ENCODE results near the gene MIER1.

DNA sequence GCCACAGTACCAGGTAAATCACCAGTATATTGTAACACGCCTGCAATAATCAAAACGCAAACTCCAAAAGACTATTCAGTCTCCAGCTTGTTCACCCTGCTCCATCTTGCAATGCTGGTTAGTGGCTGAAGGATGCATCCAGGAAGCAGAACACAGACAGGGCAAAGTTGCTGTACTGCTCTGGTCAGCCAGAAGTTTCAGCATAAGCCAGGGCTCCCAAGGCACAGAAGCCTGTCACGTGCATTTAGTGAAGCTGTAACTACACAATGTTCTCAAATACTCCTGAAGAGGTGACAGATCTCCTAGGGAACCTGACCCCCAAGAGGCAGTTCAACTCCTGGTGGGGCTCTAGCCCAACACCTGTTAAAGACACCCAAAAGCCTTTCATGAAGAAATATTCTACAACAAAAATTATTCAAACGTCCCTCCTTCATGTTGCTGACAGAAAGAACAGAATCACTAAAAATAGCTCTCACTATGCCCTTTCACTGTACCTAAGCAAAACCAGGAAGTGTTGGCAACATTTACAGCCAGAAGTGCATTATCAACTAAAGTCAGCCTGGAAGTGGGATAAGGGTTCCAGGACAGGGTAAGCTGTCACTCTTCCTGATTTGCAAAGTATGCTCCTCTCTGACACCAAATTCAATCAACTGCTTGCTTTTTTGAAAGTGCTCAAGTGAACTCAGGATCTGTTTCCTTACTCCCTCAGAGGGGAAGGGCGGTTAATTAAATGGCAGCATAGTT, 77.1 kb downstream of the MIER1 start:
- TF ChIP-seq, protein P1, sequence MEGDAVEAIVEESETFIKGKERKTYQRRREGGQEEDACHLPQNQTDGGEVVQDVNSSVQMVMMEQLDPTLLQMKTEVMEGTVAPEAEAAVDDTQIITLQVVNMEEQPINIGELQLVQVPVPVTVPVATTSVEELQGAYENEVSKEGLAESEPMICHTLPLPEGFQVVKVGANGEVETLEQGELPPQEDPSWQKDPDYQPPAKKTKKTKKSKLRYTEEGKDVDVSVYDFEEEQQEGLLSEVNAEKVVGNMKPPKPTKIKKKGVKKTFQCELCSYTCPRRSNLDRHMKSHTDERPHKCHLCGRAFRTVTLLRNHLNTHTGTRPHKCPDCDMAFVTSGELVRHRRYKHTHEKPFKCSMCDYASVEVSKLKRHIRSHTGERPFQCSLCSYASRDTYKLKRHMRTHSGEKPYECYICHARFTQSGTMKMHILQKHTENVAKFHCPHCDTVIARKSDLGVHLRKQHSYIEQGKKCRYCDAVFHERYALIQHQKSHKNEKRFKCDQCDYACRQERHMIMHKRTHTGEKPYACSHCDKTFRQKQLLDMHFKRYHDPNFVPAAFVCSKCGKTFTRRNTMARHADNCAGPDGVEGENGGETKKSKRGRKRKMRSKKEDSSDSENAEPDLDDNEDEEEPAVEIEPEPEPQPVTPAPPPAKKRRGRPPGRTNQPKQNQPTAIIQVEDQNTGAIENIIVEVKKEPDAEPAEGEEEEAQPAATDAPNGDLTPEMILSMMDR (IDR thresholded peaks at IDR 0.05; ENCODE audit: insufficient read depth, low read length, poor library complexity, severe bottlenecking) = no peak
- TF ChIP-seq EZH2phosphoT487 (conservative IDR thresholded peaks at IDR 0.05; ENCODE audit: low read length) = no peak

All from SU-DHL-6 (cell line).